ENCODE results near the gene PPP1R13B.

The PPP1R13B gene

DNA sequence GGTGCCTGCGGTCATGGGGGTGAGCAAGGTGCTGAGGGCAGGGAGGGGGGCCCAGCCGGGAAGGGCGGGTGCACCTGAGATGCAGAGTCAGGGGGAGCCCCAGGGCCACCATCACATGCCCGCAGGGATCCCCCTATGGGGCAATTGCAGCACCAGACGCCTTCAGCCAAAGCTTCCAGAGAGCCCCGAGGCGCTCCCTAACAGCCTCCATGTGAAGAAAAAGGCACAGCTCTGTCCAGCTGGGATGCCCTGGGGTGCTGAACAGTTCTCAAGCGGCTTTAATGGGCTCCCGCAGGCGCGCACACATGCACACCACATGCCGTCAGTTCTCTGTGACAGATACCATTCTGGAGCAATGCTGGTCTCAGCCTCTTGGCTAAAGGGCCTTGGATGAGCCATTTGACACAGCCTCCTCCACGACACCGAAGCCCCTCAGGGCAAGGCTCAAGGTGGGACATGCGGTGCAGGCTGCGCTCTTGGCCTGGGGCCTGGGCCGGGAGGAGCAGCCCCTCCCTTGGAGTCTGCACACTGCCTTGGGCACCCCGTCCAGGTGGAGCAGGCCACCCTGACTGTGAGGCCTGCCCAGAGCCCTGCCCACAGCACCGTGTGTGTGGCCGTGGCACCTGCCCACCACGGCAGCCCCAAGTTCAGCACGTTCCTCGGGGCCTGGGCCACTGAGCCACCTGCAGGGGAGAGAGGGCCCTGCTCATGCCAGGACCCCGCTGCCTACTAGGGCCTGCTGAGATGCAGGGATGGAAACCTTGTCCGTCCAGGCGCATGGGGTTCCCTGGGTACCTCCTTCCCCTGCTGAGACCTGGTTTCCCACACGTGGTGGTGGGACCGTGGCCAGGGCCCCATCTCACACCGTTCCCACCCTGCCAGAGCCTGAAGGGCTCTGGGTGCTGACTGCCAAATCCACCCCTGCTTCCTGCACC lies 139.8 kb downstream of the PPP1R13B start:
- no peak for DNase-seq

- no peak for DNase-seq
Observed at GRCh38 chr14:103706551-103707328, 140.6 kb downstream of the PPP1R13B start.

DNA sequence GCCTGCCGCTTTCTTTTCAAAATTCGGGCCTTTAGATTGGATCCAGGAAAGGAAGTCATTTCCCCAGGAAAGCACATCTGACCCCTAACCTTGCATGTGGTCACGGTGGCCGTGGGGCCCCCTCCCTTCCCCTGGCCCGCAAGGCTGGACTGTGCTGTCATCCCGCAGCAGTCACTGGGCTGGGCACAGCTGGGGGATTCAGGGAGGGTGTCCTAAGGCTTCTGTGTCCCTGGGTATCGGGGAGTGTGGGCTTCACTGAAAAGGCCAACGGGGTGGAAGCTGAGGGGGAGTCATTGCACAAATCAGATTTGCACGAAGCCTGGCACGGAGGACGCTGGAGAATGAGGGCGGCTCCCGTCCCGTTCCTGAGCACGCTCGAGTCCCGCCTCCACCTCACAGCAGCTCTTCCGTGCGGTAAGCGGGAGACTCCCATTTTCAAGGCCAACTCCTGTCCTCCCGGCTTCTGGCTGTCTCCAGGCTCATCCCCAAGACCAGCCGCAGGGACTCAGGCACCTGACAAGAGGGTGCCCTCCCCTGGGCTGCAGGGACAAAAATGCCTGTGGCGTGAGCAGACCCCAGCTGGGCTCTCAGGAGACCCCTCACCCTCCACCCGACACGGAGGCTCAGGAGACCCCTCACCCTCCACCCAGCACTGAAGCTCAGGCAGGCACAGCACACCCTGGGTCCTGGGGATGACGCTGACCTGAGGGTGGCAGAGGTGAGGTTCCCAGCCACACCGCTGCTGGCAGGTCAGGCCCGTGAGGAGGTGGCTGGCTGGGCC lies 141.7 kb downstream of the PPP1R13B start:
- no peak for DNase-seq

GRCh38 chr14:103705118-103705503 lies 142.3 kb downstream of the PPP1R13B start:
- no peak for DNase-seq

DNA sequence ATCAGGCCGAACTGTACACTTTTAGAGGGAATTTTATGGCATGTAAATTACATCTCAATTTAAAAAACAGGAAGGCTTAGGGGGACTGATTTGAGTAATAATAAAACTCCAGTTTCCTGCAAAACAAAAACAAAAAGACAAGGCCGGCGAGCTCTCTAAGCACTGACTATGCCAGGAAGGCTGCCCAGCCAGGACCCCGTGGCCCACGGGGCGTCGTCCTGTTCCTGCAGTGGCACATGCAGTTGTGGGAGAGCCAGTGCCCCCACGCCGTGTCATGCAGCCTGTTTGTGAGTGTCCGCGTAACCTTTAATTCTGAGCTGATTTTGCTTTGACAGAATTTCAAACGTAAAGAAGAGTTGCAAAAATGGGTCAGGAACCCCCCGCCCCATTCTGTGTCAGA lies 142.7 kb downstream of the PPP1R13B start:
- DNase-seq, result no peak

GRCh38 chr14:103703433-103704385 lies 143.7 kb downstream of the PPP1R13B start:
- no peak for DNase-seq

- DNase-seq, result no peak
Observed at GRCh38 chr14:103702497-103703432, 144.6 kb downstream of the PPP1R13B start.

DNA sequence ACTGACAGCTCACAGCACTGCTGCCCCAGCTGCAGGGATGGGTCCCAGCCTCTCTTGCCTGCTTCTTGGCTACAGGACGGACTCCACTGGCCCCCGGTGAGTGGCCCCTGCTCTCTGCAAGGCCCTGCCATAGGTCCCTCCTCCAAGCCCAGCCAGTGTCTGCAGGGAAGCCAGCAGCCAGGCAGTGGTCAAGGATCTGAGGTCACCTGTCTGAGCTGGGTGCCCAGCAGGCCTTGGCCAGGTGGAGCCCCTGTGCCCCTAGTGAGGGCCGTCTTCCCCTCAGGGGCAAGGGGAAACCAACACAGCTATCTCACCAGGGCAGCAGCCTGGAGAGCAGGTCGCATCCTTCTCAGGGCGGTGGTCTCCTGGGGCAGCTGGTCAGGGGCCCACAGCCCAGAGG lies 145.3 kb downstream of the PPP1R13B start:
- DNase-seq, result no peak

DNA sequence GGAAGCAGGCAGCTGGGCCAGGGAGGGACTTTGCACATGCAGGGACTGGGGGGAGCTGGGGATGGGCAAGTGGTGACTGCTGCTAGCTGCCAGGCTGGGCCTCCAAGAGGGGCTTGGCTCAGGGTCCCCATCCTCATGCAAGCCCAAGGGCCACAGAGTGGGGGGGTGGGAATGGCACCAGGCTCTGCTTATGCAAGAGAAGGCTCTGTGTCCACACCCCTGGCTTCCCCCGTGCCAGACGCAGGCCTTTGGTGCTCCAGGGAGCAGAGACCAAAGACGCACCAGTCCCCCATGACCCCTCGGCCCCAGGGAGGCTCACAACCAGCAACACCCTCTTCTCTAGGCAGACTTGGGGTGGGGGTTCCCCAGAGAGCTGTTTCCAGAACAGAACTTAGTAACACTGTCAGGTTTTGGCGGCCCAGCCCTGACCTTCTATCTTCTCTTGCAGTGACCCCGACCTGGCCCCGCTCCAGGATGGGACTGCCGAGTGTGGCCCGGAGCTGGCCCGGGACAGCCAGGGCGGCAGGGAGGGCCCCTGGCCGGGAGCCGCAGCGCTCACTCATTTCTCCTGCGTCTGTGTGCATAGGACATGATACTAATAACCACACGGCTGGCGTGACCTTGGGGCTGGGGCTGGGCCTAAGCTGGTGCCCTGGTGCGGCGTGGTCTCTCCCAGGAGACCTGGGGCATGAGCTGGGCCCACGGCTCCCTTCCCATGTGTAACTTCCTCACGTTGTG lies 146.5 kb downstream of the PPP1R13B start:
- DNase-seq, result no peak

- no peak for DNase-seq
Observed at GRCh38 chr14:103699901-103700752, 147.2 kb downstream of the PPP1R13B start.

- no peak for DNase-seq
Observed at GRCh38 chr14:103699261-103699661, 148.1 kb downstream of the PPP1R13B start.

GRCh38 chr14:103698380-103699260 lies 148.8 kb downstream of the PPP1R13B start:
- no peak for DNase-seq

GRCh38 chr14:103697603-103698379 lies 149.6 kb downstream of the PPP1R13B start:
- DNase-seq, result no peak

GRCh38 chr14:103697206-103697602 lies 150.2 kb downstream of the PPP1R13B start:
- DNase-seq, result no peak

GRCh38 chr14:103696466-103697071 lies 150.8 kb downstream of the PPP1R13B start:
- DNase-seq, result no peak

- peak; percentile 16 for DNase-seq
Observed at GRCh38 chr14:103696070-103696402, 151.3 kb downstream of the PPP1R13B start.
